LNCaP clone FGC (cell line): ENCODE measurements around the gene USP33.
"Not testable (repeated sequence)": the region's sequence is repeated elsewhere in the genome, so short reads cannot be mapped to it uniquely, and the experiment has no call there.

ENCODE experiments used
- DNase-seq: peaks from one replicate; pipeline ENCODE4 v3.0.0-alpha.2; 2011; ENCODE audit warnings: low read depth
- H3K4me3 ChIP-seq: 2 replicates; pipeline ENCODE4 v1.5.1; 2011; ENCODE audit warnings: mild to moderate bottlenecking, low read depth, low read length, control low read depth
- TF ChIP-seq, protein P1 (sequence below): IDR thresholded peaks from 2 replicates; pipeline ENCODE4 v1.5.1; 2012; ENCODE audit warnings: mild to moderate bottlenecking; ENCODE audit not compliant: control insufficient read depth, insufficient read depth; ENCODE audit errors: extremely low read depth

USP33 gene

DNA sequence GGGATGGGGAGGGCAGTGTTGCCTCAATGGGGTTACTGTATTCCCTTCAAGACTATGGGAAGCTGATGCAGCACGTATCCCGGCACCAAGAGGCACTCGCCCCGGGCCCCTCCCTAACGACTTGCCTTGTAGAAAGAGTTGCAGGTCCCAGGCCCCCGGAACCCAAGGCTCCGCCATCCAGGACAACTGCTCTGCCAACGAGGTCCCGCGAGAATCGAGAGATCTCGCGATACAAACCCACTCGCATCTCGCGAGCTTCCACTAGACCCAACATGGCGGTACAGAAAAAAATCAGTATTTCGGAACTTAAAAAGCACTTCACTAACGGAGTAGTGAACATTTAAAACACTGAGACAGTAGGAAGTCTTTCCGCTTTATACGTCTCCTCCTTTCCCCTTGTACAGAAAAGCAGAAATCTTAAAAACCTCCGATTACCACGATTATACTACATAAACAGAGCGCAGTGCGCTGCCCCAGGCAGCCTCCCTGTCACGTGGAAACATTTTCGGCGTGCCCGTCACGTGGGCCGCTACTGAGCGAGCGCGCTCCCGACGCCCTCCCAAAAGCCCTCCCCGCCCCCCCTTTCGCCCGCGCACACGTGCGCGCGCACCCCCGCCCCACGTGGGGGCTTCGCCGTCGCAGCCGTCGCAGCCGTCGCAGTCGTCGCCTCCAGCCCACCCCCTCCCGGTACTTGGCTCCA, 77.0 kb downstream of the USP33 start, which contains the start of gene ZZZ3:
ZZZ3 (minus strand) TSS at position 199 of the 700 bp plus-strand sequence. CDS start 49,304 bp downstream, outside the sequence.
- H3K4me3 ChIP-seq, result peak within 1 kb of the TSS; percentile 95
- DNase-seq, result peak; percentile 83
- TF ChIP-seq, protein P1, sequence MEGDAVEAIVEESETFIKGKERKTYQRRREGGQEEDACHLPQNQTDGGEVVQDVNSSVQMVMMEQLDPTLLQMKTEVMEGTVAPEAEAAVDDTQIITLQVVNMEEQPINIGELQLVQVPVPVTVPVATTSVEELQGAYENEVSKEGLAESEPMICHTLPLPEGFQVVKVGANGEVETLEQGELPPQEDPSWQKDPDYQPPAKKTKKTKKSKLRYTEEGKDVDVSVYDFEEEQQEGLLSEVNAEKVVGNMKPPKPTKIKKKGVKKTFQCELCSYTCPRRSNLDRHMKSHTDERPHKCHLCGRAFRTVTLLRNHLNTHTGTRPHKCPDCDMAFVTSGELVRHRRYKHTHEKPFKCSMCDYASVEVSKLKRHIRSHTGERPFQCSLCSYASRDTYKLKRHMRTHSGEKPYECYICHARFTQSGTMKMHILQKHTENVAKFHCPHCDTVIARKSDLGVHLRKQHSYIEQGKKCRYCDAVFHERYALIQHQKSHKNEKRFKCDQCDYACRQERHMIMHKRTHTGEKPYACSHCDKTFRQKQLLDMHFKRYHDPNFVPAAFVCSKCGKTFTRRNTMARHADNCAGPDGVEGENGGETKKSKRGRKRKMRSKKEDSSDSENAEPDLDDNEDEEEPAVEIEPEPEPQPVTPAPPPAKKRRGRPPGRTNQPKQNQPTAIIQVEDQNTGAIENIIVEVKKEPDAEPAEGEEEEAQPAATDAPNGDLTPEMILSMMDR, result no peak

DNA sequence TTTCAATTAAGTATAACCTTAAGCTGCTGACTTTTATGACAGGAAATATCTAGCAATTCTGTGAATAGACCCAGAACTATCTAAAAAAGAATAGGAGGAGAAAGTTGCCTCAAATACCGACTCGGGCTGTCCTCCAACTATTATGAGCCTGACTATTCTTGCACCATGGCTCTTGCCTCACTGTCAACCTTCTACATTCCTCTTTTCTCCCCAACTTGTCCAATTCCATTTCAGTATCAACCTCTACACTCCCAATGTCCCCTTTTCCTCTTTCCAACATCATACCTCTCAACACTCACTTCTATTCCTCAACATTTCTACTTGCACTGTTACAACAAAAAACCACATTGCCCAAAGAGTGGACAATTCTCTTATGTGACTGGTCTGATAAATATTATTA, 79.5 kb downstream of the USP33 start:
- H3K4me3 ChIP-seq, result no peak overlapping the region
- DNase-seq, result no peak
- TF ChIP-seq, protein P1, result no peak

DNA sequence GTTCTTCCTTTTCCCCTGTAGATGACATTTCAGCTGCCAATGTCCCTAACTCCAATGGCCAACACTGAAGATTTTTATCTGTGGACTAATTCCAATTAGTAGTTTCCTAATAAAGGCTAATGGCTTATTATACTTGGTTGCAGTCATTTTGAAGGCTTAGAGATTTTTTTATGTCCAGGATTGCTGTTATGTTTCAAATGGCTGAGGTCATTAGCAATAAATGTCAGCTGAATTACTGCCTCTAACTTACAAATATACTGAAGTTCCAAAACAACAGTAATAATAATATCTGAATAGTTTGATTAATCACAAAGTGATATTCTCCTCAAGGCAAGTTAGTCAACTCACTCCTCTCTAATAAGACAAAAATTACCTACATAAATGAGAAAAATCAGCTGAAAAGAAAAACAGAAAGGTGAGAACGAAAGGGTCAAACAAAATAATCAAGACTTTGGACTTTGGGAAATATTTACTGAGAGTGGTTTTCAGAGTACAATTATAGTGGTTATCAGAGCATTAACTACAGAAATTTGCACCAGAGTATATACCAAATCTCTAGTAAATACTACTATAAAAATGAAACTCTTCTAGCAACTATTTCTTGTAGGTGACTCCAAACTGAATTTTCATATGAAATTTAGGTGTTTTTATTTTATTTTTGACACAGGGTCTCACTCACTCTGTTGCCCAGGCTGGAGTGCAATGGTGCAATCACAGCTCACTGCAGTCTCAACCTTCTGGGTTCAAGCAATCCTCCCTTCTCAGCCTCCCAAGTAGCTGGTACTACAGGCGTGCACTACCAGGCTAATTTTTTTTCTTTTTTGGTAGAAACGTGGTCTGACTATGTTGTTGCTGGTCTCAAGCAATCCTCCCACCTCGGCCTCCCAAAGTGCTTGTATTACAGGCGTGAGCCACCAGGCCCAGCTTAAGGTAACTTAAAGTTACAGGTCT, 80.7 kb downstream of the USP33 start:
- no peak overlapping the region for H3K4me3 ChIP-seq
- TF ChIP-seq, protein P1, result no peak
- DNase-seq, result no peak

DNA sequence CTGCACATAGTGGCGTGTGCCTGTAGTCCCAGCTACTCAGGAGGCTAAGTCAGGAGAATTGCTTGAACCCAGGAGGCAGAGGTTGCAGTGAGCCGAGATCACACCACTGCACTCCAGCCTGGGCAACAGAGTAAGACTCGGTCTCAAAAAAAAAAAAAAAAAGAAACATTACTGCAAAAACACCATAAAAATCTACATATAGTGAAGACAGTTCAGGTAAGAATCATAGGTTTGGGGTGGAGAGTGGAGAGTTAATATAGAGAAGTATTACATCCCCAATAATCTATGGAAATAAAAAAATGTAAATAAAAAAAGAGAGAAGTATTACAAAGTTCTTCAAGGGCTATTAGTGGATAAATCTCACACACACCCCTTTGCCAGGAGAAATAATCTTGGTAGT, 84.8 kb downstream of the USP33 start:
- H3K4me3 ChIP-seq, DNase-seq: not testable (repeated sequence)

DNA sequence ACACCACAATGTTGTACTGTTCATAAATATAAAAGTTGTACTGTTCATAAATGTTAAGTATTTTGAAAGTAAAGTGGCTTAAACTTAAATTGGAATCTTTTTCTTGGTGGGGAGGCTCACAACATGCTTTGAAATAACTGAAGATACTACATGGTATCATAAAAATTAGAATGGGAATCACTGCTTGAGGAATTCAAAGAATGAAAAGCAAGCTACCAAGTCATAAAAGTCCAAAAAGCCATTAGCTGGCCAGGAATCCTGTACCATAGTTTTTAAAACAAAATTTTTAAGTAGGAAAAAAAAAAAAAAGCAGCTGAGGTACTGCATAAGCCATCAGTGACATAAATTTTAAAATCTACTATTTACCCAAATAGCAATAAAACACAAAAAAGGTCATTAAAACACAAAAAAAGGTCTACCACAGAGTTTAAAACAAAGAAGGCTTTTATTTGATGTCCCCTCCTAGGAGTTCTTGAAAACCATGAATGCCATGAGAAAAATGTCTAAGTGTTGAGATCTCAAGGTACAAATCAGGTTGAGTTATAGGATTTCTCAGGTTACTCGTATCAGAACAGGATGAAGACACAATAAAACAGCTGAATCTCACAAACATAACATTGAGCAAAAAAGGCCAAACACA, 85.8 kb downstream of the USP33 start:
- no peak for DNase-seq
- TF ChIP-seq, protein P1, result no peak
- no peak overlapping the region for H3K4me3 ChIP-seq

DNA sequence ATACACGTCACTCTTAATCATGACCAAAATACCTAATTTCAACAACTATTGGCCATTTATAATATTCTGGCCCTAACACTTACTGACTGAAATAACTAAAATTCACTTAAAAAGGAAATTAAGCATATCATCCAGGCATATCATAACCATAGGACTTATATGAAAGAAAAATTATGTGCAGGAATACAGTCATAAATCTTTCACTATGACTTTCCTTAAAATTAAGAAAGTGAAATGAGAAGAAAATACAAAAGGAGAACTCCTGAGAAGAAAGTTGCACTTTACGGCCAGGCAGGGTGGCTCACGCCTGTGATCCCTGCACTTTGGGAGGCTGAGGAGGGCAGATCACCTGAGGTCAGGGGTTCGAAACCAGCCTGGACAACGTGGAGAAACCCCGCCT, 86.6 kb downstream of the USP33 start:
- TF ChIP-seq, protein P1, result no peak
- no peak overlapping the region for H3K4me3 ChIP-seq
- DNase-seq, result no peak

DNA sequence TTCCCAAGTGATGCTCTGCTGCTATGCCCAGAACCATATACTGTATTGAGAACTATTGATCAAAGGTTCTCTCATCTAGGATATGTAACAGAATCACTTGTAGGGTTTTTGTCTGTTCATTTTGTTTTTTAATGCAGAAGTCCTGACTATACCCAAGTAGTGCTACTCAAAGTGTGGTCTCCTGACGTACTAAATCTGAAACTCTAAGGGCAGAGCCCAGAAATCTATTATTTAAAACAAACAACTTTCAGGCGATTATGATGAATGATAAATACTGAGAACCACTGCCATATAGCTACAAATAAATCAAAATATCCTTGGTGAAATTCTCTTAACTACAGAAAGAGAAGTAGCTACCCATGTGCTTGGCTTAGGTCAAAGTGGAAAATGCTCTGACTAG, 87.3 kb downstream of the USP33 start:
- TF ChIP-seq, protein P1, result no peak
- DNase-seq, result no peak
- H3K4me3 ChIP-seq, result no peak overlapping the region
